Measurements from ENCODE around the gene RASSF9. TPM values are rescaled to one million over a fixed set of nuclear protein-coding genes. Genes with fewer than 3 reads are reported as not detected.

Gene RASSF9
- total RNA-seq, 1 experiment from 2014 or later = 0.87 TPM

Other genes with a start within 250 kb of the RASSF9 start
- gene NTS, start 37.9 kb upstream of the RASSF9 start, total RNA-seq (2014; rRNA removed; shearing (Covaris generic)) = 219 and 319 TPM in 2 replicates